H1 (cell line): ENCODE data around the gene KIF27. TPM values are rescaled to one million over a fixed set of nuclear protein-coding genes. Genes with fewer than 3 reads are reported as not detected.

Experiments used
- CTCF ChIA-PET: fragments of 300-600 bp; sonication (Branson Sonifier 250); formaldehyde crosslinking; loops from one replicate; lab custom pipeline; 2021; ENCODE audit not compliant: partially characterized antibody; lab: Charles Lee
- POLR2A ChIA-PET: fragments of 300-600 bp; sonication (Branson Sonifier 250); formaldehyde crosslinking; loops from one replicate; lab custom pipeline; 2021; ENCODE audit warnings: inconsistent platforms; ENCODE audit not compliant: partially characterized antibody; lab: Charles Lee
- DNase-seq, 2 experiments: peaks; one replicate each; pipeline versions ENCODE4 v3.0.0 to v3.0.0-alpha.2; 2010 to 2022; ENCODE audit warnings: low spot score in 2 of 2, low read depth in 1 of 2, mixed read lengths in 1 of 2
- FAIRE-seq: peaks from 2 replicates; lab custom pipeline; 2011; peaks lifted over from hg19 to GRCh38; lab: Jason Lieb, UNC
- H2AFZ ChIP-seq: 2 replicates; pipeline ENCODE4 v1.8.1; 2012; ENCODE audit warnings: low read length, inconsistent platforms
- H2AK5ac ChIP-seq: 2 replicates; pipeline ENCODE4 v1.6.1; 2013; ENCODE audit warnings: low read depth, low read length
- H2BK120ac ChIP-seq: replicated peaks from 2 replicates; pipeline ENCODE3; 2013; ENCODE audit warnings: low read depth, low read length, inconsistent platforms
- H2BK12ac ChIP-seq: 2 replicates; pipeline ENCODE4 v1.6.1; 2013; ENCODE audit warnings: low read depth, low read length
- H2BK15ac ChIP-seq: 2 replicates; pipeline ENCODE4 v1.6.1; 2013; ENCODE audit warnings: low read length
- H2BK20ac ChIP-seq: 2 replicates; pipeline ENCODE4 v1.6.1; 2013; ENCODE audit warnings: low read length
- H2BK5ac ChIP-seq: 2 replicates; pipeline ENCODE4 v1.6.1; 2013; ENCODE audit warnings: low read depth, low read length
- H3K14ac ChIP-seq: 2 replicates; pipeline ENCODE4 v1.6.1; 2013; ENCODE audit warnings: inconsistent platforms; ENCODE audit not compliant: insufficient read length
- H3K18ac ChIP-seq: 2 replicates; pipeline ENCODE4 v1.6.1; 2013; ENCODE audit warnings: low read length; ENCODE audit errors: extremely low read depth
- H3K23ac ChIP-seq: 2 replicates; pipeline ENCODE4 v1.6.1; 2013; ENCODE audit warnings: inconsistent platforms; ENCODE audit not compliant: insufficient read length
- H3K23me2 ChIP-seq: 2 replicates; pipeline ENCODE4 v1.6.1; 2013; ENCODE audit warnings: low read depth, low read length
- H3K27ac ChIP-seq: 2 replicates; pipeline ENCODE4 v1.6.1; 2011; ENCODE audit warnings: low read depth, low read length, inconsistent platforms
- H3K27me3 ChIP-seq, 4 experiments: replicated peaks in 1 of 4; 1 replicate in 1 of 4; 2 replicates in 3 of 4; pipeline versions ENCODE4 v1.6.1 to v1.8.1; 2011 to 2013; ENCODE audit warnings: low read length in 3 of 4, mild to moderate bottlenecking in 3 of 4, inconsistent platforms in 2 of 4, mixed read lengths in 2 of 4, moderate library complexity in 1 of 4; ENCODE audit not compliant: control insufficient read depth in 3 of 4, insufficient read depth in 3 of 4; ENCODE audit errors: extremely low read depth in 1 of 4
- H3K36me3 ChIP-seq, 4 experiments: 2 replicates each; pipeline versions ENCODE4 v1.6.1 to v1.8.1; 2011 to 2013; ENCODE audit warnings: mild to moderate bottlenecking in 4 of 4, low read length in 3 of 4, moderate library complexity in 2 of 4, control low read depth in 1 of 4, inconsistent platforms in 1 of 4; ENCODE audit not compliant: insufficient read depth in 4 of 4, control insufficient read depth in 2 of 4
- H3K4ac ChIP-seq: replicated peaks from 2 replicates; pipeline ENCODE3; 2013; ENCODE audit warnings: low read length, low read depth, mixed read lengths, inconsistent platforms; ENCODE audit not compliant: insufficient read length
- H3K4me1 ChIP-seq, 4 experiments: replicated peaks in 1 of 4; 1 replicate in 1 of 4; 2 replicates in 3 of 4; pipeline versions ENCODE4 v1.6.1 to v1.8.1; 2011 to 2013; ENCODE audit warnings: low read length in 3 of 4, inconsistent platforms in 2 of 4, mixed read lengths in 1 of 4; ENCODE audit not compliant: insufficient read depth in 4 of 4, control insufficient read depth in 3 of 4
- H3K4me2 ChIP-seq, 2 experiments: 2 replicates each; pipeline versions ENCODE4 v1.6.1 to v1.8.1; 2011 to 2013; ENCODE audit warnings: low read depth in 2 of 2, low read length in 2 of 2, control low read depth in 1 of 2, inconsistent platforms in 1 of 2, mild to moderate bottlenecking in 1 of 2; ENCODE audit not compliant: insufficient read depth in 1 of 2
- H3K4me3 ChIP-seq, 4 experiments: fragments of 200-600, 300-600 bp in 1 of 4; sonication (generic), shearing (Covaris generic), sonication (Bioruptor Twin) in 1 of 4; 2 replicates each; pipeline versions ENCODE4 v1.5.1 to v1.8.1; 2011 to 2016; ENCODE audit warnings: low read length in 4 of 4, low read depth in 3 of 4, control low read depth in 2 of 4, inconsistent platforms in 2 of 4, mild to moderate bottlenecking in 2 of 4, mixed read lengths in 1 of 4, moderate library complexity in 1 of 4; ENCODE audit not compliant: insufficient read depth in 2 of 4; ENCODE audit errors: extremely low read depth in 1 of 4
- H3K56ac ChIP-seq: replicated peaks from 2 replicates; pipeline ENCODE3; 2013; ENCODE audit warnings: low read depth, mild to moderate bottlenecking, mixed read lengths, low read length, inconsistent platforms; ENCODE audit not compliant: insufficient read length
- H3K79me1 ChIP-seq: 2 replicates; pipeline ENCODE4 v1.6.1; 2013; ENCODE audit warnings: low read depth, low read length, control low read depth
- H3K79me2 ChIP-seq, 2 experiments: 2 replicates each; pipeline versions ENCODE4 v1.6.1 to v1.8.1; 2012 to 2013; ENCODE audit warnings: low read length in 2 of 2, mild to moderate bottlenecking in 2 of 2, inconsistent platforms in 1 of 2; ENCODE audit not compliant: insufficient read depth in 2 of 2, control insufficient read depth in 1 of 2
- H3K9ac ChIP-seq, 4 experiments: replicated peaks in 1 of 4; 1 replicate in 1 of 4; 2 replicates in 3 of 4; pipeline versions ENCODE4 v1.6.1 to v1.8.1; 2011 to 2013; ENCODE audit warnings: low read depth in 3 of 4, low read length in 3 of 4, control low read depth in 2 of 4, mild to moderate bottlenecking in 2 of 4, moderate library complexity in 2 of 4, inconsistent platforms in 1 of 4; ENCODE audit errors: extremely low read depth in 1 of 4
- H3K9me3 ChIP-seq, 2 experiments: 2 replicates each; pipeline versions ENCODE4 v1.6.1 to v1.8.1; 2012 to 2013; ENCODE audit warnings: mild to moderate bottlenecking in 2 of 2, moderate library complexity in 2 of 2, control low read depth in 1 of 2, inconsistent platforms in 1 of 2, low read depth in 1 of 2, low read length in 1 of 2, mixed read lengths in 1 of 2; ENCODE audit not compliant: insufficient read depth in 2 of 2
- H4K20me1 ChIP-seq, 2 experiments: replicated peaks in 1 of 2; 2 replicates each; pipeline versions ENCODE3 to v1.8.1; 2011 to 2013; ENCODE audit warnings: inconsistent platforms in 2 of 2, low read length in 2 of 2, mild to moderate bottlenecking in 1 of 2; ENCODE audit not compliant: insufficient read depth in 2 of 2, control insufficient read depth in 1 of 2
- H4K5ac ChIP-seq: 2 replicates; pipeline ENCODE4 v1.6.1; 2013; ENCODE audit warnings: low read length, low read depth, mixed read lengths, inconsistent platforms; ENCODE audit not compliant: insufficient read length
- H4K8ac ChIP-seq: 2 replicates; pipeline ENCODE4 v1.8.0; 2013; ENCODE audit warnings: mild to moderate bottlenecking, moderate library complexity, low read length, inconsistent platforms; ENCODE audit not compliant: insufficient read depth; ENCODE audit errors: extremely low read depth
- H4K91ac ChIP-seq: replicated peaks from 2 replicates; pipeline ENCODE3; 2013; ENCODE audit warnings: low read length, mixed read lengths, inconsistent platforms; ENCODE audit not compliant: insufficient read length
- SP2 ChIP-seq: IDR thresholded peaks from 2 replicates; pipeline ENCODE4 v1.6.1; 2012; ENCODE audit warnings: mild to moderate bottlenecking, low read length, inconsistent platforms
- USF2 ChIP-seq: IDR thresholded peaks from 2 replicates; pipeline ENCODE4 v1.6.1; 2011; ENCODE audit warnings: low read length, improper control_type of control experiment
- WGBS, 2 experiments: shearing (Covaris generic) in 1 of 2; methylation state at CpG; one replicate each; pipeline versions ENCODE4 v1.1.6 to v1.1.7; 2013 to 2015; ENCODE audit warnings: low lambda C conversion rate in 2 of 2, mixed read lengths in 2 of 2, inconsistent platforms in 1 of 2, low coverage in 1 of 2, missing lambda C conversion rate in 1 of 2; ENCODE audit not compliant: insufficient replicate concordance in 2 of 2, insufficient coverage in 1 of 2, insufficient read length in 1 of 2; ENCODE audit errors: extremely low coverage in 1 of 2, missing lambda C conversion rate in 1 of 2; 5-methylcytosine and 5-hydroxymethylcytosine counted together
- polyA plus RNA-seq, 7 experiments: library from polyadenylated mRNA; depleted of rRNA in 3 of 7; stranded (reverse) in 5 of 7; unstranded in 2 of 7; fragments of >200 nt in 5 of 7; fragments of 200-250 nt in 2 of 7; gene quantifications; 1 replicate in 5 of 7; 2 replicates in 1 of 7; 4 replicates in 1 of 7; pipeline versions ENCODE4 v1.2.1 to v1.2.3, GENCODE V29; 2011 to 2013; ENCODE audit warnings: missing spikeins in 2 of 7, mixed read lengths in 2 of 7
- total RNA-seq: library from RNA; stranded (reverse); fragmentation: NEBNext Ultra II Directional; extraction: Animal tissue kit (Norgen Biotek cat#: 25700); gene quantifications from 2 replicates; pipeline ENCODE4 v1.2.1, GENCODE V29; 2021

Gene KIF27
- total and polyA plus RNA-seq, 2 of the 8 experiments (the other 6 are each of a cell fraction or from before 2014, with no cell fraction given): 0.47 to 7.0 TPM

DNA sequence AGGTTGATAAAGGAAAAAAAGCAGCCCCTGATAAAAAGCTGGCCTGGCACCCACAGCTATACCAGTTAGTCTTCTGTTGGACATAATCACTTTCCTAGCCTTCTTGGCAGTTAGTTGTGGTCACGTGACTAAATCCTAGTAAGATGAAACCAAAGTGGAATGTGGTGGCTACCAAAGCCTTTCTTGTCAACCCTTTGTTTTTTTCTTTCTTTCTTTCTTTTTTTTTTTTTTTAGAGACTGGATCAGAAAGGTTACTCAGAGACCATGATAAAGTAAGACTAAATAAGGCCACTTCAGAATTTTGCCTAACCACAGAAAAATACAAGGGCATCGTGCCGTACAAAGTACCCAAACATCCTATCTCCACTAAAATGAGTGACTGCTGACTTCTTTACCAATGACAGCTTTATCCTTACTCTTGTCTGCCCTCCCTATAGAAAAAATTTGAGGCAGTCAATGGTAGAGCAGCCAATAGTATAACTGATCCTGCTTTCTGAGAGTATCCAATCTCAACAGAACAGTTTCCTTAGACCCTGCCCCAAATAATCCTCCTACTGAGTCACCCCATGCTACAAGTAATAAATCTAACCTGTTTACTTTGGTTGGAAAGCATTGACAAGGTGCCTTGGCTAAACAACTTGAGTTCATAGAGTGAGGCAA lies 14.2 kb upstream of the KIF27 start:
- H2BK5ac ChIP-seq: no peak overlapping the region
- H3K18ac ChIP-seq: no peak overlapping the region
- DNase-seq (no peak), FAIRE-seq (no peak)
- no peak overlapping the region for H4K91ac ChIP-seq
- peak overlapping the region; percentile 77; the same call in 1 of the 2 replicates for H2AFZ ChIP-seq
- no peak overlapping the region for H3K27ac ChIP-seq
- H4K20me1 ChIP-seq: no peaks in the 10 kb centered on the region
- ChIA-PET CTCF (interaction anchor here (1.0 to 2.9 kb wide), 4 partner anchors 11 to 360 kb away, joined by 3 to 9 read pairs (median 4); partner anchors contain the start of gene KIF27), POLR2A (interaction anchor here (0.6 to 1.2 kb wide), 3 partner anchors 14 to 268 kb away, joined by 3 to 5 read pairs (median 4); partner anchors contain the start of genes HNRNPK and KIF27)
- no peak overlapping the region for H2BK20ac ChIP-seq
- H2BK12ac ChIP-seq: no peak overlapping the region
- no peaks in the 10 kb centered on the region for H3K9me3 ChIP-seq
- H4K8ac ChIP-seq: no peak overlapping the region
- no peaks in the 10 kb centered on the region for H3K23me2 ChIP-seq
- peaks cover 0 to 6% (median 2%) of the 10 kb centered on the region in 4 experiments; a peak in 4 of 7 replicates for H3K4me1 ChIP-seq
- H3K56ac ChIP-seq: no peak overlapping the region
- H3K9ac ChIP-seq: no peak overlapping the region
- H3K4ac ChIP-seq: no peak overlapping the region
- no peak overlapping the region for H2AK5ac ChIP-seq
- TF ChIP-seq SP2 (no peak), USF2 (peak; percentile 74)
- WGBS, 2 experiments: 75% methylated on average over 3 of the region's 3 CpGs; no CpG with 5 or more reads in 1 of the 2 experiments
- H3K79me2 ChIP-seq: no peaks in the 10 kb centered on the region
- H3K4me2 ChIP-seq: peak overlapping the region in 1 of 2 experiments; percentile 3; a peak in 1 of 4 replicates
- no peak overlapping the region for H3K14ac ChIP-seq
- H3K36me3 ChIP-seq: no peaks in the 10 kb centered on the region
- H2BK15ac ChIP-seq: no peak overlapping the region
- H3K23ac ChIP-seq: no peak overlapping the region
- no peak overlapping the region for H4K5ac ChIP-seq
- no peaks in the 10 kb centered on the region for H3K79me1 ChIP-seq
- H3K27me3 ChIP-seq: no peaks in the 10 kb centered on the region
- no peak overlapping the region for H2BK120ac ChIP-seq
- no peak overlapping the region for H3K4me3 ChIP-seq
